A673 (cell line): ENCODE data around the gene PTGES. TPM values are rescaled to one million over a fixed set of nuclear protein-coding genes. Genes with fewer than 3 reads are reported as not detected.
A peak's percentile ranks its signal among the peaks of the same experiment; 100 is the strongest.

Source experiments
- BruUV-seq: library from RNA; stranded (reverse); fragments of 400-500 nt; replicated peaks from 2 replicates; lab custom pipeline; 2021; lab: Mats Ljungman, UMichigan
- CTCF ChIA-PET: fragments of 300-600 bp; sonication (Branson Sonifier 250); formaldehyde crosslinking; loops from one replicate; lab custom pipeline; 2022; ENCODE audit warnings: antibody characterized with exemption; lab: Charles Lee
- POLR2A ChIA-PET: fragments of 300-600 bp; sonication (Branson Sonifier 250); formaldehyde crosslinking; loops from one replicate; lab custom pipeline; 2022; ENCODE audit warnings: antibody characterized with exemption; ENCODE audit not compliant: low non-redundant PET; lab: Charles Lee
- DNase-seq: peaks from one replicate; pipeline ENCODE4 v3.0.0-alpha.2; 2015; ENCODE audit warnings: low spot score
- H3K27ac ChIP-seq: fragments of 200-600 bp; sonication (generic); 2 replicates; pipeline ENCODE4 v1.5.1; 2016; ENCODE audit warnings: mixed run types, low read depth, mild to moderate bottlenecking, mixed read lengths, antibody characterized with exemption, low read length; ENCODE audit not compliant: poor library complexity, severe bottlenecking
- H3K27me3 ChIP-seq: fragments of 200-600 bp; sonication (generic); replicated peaks from 2 replicates; pipeline ENCODE4 v1.6.1; 2017; ENCODE audit warnings: mixed run types, low read depth, mild to moderate bottlenecking, mixed read lengths, antibody characterized with exemption, low read length; ENCODE audit not compliant: insufficient read depth, poor library complexity
- H3K36me3 ChIP-seq: fragments of 200-600 bp; sonication (generic); 2 replicates; pipeline ENCODE4 v1.6.1; 2016; ENCODE audit warnings: mixed run types, mild to moderate bottlenecking, mixed read lengths, antibody characterized with exemption, low read length; ENCODE audit not compliant: insufficient read depth, poor library complexity, severe bottlenecking
- H3K4me1 ChIP-seq: fragments of 200-600 bp; sonication (generic); 2 replicates; pipeline ENCODE4 v1.6.1; 2017; ENCODE audit warnings: mixed run types, mild to moderate bottlenecking, mixed read lengths, antibody characterized with exemption, low read length; ENCODE audit not compliant: insufficient read depth, poor library complexity, severe bottlenecking
- H3K4me3 ChIP-seq: fragments of 200-600 bp; sonication (generic); 2 replicates; pipeline ENCODE4 v1.5.1; 2016; ENCODE audit warnings: low read depth, mixed run types, mild to moderate bottlenecking, mixed read lengths, low read length; ENCODE audit not compliant: poor library complexity, severe bottlenecking
- H3K9me3 ChIP-seq: fragments of 200-600 bp; sonication (generic); 2 replicates; pipeline ENCODE4 v1.6.1; 2016; ENCODE audit warnings: mixed run types, low read depth, mild to moderate bottlenecking, mixed read lengths, antibody characterized with exemption, low read length; ENCODE audit not compliant: poor library complexity, severe bottlenecking
- EZH2 ChIP-seq: fragments of 200-600 bp; sonication (generic); IDR thresholded peaks from 2 replicates; pipeline ENCODE4 v1.6.1; 2017; ENCODE audit warnings: borderline replicate concordance, low read depth, mild to moderate bottlenecking, mixed read lengths, antibody characterized with exemption, low read length; ENCODE audit not compliant: poor library complexity, severe bottlenecking
- intact Hi-C: fragments of 100-400 bp; cut with micrococcal nuclease; formaldehyde crosslinking; loops from one replicate; pipeline ENCODE4 v1.10.0; 2022; ENCODE audit not compliant: unreplicated experiment
- total RNA-seq: library from RNA; stranded (reverse); gene quantifications from 2 replicates; pipeline ENCODE4 v1.2.3, GENCODE V29; 2021
- TF ChIP-seq, protein P1 (sequence below): fragments of 300-800, 200-600 bp; sonication (generic); conservative IDR thresholded peaks from 2 replicates; pipeline ENCODE4 v1.5.1; 2017; ENCODE audit warnings: low read depth, mild to moderate bottlenecking, antibody characterized with exemption, low read length, moderate library complexity, mixed read lengths

The PTGES gene
- total RNA-seq, 1 experiment from 2014 or later: 0.80 TPM

DNA sequence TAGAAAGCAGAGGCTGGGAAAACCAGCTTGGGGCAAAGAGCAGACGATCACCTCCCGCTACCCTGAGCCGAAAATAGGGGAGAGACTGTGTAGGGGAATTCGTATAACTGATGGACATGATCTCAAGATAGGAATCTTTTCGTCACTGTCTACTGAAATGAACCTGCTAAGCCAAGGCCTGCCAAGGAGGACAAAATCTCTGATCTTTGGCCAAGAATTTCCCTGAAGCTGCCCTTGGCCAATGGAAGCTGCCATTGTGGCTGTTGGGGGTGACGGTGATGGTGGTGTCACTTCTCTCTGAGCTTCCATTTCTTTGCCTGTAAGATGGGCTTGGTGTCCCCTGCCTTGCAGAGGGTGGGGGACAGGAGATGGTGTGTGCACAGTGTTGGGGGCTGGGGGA lies 3.3 kb upstream of the PTGES start:
- no TSS peak for BruUV-seq
- ChIA-PET CTCF (interaction anchor here (2.0 kb wide), 1 partner anchor 18 kb away, joined by 12 read pairs; no protein-coding TSS in a partner anchor), POLR2A (no interaction called here)
- Histone ChIP-seq H3K9me3 (no peaks in the 10 kb centered on the region), H3K27ac (no peak overlapping the region), H3K36me3 (no peaks in the 10 kb centered on the region), H3K4me3 (no peak overlapping the region), H3K27me3 (no peaks in the 10 kb centered on the region), H3K4me1 (peaks cover 4% of the 10 kb centered on the region)
- intact Hi-C loops: no loop called here
- TF ChIP-seq, protein P1, sequence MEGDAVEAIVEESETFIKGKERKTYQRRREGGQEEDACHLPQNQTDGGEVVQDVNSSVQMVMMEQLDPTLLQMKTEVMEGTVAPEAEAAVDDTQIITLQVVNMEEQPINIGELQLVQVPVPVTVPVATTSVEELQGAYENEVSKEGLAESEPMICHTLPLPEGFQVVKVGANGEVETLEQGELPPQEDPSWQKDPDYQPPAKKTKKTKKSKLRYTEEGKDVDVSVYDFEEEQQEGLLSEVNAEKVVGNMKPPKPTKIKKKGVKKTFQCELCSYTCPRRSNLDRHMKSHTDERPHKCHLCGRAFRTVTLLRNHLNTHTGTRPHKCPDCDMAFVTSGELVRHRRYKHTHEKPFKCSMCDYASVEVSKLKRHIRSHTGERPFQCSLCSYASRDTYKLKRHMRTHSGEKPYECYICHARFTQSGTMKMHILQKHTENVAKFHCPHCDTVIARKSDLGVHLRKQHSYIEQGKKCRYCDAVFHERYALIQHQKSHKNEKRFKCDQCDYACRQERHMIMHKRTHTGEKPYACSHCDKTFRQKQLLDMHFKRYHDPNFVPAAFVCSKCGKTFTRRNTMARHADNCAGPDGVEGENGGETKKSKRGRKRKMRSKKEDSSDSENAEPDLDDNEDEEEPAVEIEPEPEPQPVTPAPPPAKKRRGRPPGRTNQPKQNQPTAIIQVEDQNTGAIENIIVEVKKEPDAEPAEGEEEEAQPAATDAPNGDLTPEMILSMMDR: no peak
- no peak for TF ChIP-seq EZH2
- no peak for DNase-seq

DNA sequence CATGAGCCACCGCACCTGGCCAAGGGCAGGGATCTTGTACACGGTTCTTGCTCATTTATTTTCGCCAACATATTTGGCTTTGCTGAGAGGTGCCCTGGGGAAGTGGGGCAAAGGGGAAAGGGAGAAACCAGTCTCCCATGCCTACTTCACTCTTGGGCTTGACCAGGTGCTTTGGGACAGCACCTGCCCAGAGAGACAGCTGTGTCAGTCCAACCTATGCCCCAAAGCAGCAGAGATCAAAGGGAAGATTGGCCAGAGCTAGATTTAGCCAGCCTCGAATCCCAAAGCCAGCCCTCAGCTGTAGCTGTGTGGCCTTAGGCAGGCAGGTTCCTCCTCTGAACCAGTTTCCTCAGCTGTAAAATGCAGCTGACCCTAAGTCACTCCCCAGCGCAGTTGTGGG lies 2.3 kb upstream of the PTGES start:
- CTCF ChIA-PET: interaction anchor here (2.0 kb wide), 1 partner anchor 17 kb away, joined by 12 read pairs; no protein-coding TSS in a partner anchor
- BruUV-seq: no TSS peak
- POLR2A ChIA-PET: no interaction called here
- DNase-seq: no peak
- Histone ChIP-seq H3K4me1 (peaks cover 4% of the 10 kb centered on the region), H3K36me3 (no peaks in the 10 kb centered on the region), H3K27me3 (no peaks in the 10 kb centered on the region), H3K9me3 (no peaks in the 10 kb centered on the region), H3K4me3 (no peak overlapping the region), H3K27ac (no peak overlapping the region)
- intact Hi-C loops: no loop called here
- TF ChIP-seq, protein P1: no peak
- no peak for TF ChIP-seq EZH2

DNA sequence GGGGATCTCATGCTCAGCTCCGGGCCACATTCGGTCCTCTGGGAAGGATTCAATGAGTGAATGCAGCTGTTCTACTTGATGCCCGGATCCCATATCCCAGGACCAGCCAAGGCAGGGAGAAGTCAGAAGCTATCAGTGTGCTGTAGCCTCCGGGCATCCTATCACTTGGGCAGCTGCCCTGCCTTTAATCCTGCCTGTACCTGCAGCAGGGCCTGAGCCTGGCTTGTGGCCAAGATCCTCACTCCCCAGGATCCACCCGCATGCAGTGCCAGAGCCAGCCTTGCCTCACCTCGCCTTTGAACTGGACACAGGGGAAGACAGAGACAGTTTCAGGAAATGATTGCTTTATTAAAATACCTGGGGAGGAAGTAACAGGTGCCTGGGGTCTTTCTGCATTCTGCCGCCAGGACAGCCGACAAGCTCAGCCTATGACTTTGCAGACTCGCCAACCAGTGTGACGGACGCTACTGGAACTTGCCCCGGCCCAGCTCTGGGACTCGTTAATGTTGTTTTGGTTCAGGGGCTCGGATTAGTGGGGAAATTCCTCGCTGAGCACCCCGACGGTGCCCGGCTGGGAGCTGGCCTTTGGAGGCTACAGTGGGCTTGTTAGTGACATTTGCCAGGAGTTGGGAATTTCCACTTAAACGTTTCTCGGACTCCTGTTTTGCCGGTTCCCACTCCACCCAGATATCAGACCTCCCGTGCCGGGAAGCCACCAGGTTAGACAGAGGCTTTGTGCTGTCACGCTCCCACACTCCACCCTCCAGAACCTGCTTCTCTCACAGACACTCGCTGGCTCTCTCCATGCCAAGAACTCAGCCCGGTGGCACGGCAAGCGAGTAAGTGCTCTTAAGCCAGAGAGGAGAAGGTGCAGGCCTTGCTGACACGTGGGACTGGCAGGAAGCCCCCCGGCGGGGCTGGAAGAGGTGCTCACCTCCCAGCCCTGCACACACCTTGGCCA lies 721 bp downstream of the PTGES start:
- DNase-seq: no peak

More for the DNA sequence above, 721 bp downstream of the PTGES start:
- ChIA-PET POLR2A (no interaction called here), CTCF (interaction anchor here (0.5 to 0.7 kb wide), 2 partner anchors 14 to 126 kb away, joined by 4 read pairs; partner anchors contain the start of gene NTMT1)
- H3K27me3 ChIP-seq: no peaks in the 10 kb centered on the region
- H3K36me3 ChIP-seq: no peaks in the 10 kb centered on the region
- H3K4me1 ChIP-seq: peaks cover 4% of the 10 kb centered on the region
- BruUV-seq: no TSS peak
- TF ChIP-seq EZH2: no peak
- TF ChIP-seq, protein P1: no peak
- H3K27ac ChIP-seq: no peak overlapping the region
- H3K4me3 ChIP-seq: peak overlapping the region; percentile 26
- H3K9me3 ChIP-seq: no peaks in the 10 kb centered on the region
- intact Hi-C loops: no loop called here
